CD4-positive, CD25-positive, alpha-beta regulatory T cell (primary cell): ENCODE measurements around the gene CHL1. TPM values are rescaled to one million over a fixed set of nuclear protein-coding genes. Genes with fewer than 3 reads are reported as not detected.

Experiments
- ATAC-seq, 2 donors: fragments of 150-1000 bp; cut with Tn5 transposase; one replicate each; pipeline ENCODE4 v1.10.0; 2021; ENCODE audit warnings: low read depth in 2 of 2, moderate number of reproducible peaks in 2 of 2, moderate library complexity in 1 of 2
- DNase-seq, 3 donors: peaks; one replicate each; pipeline versions ENCODE4 v3.0.0 to v3.0.0-alpha.2; 2012 to 2022; ENCODE audit warnings: mixed read lengths in 1 of 3
- H3K27ac ChIP-seq: one replicate; pipeline ENCODE4 v1.7.0; 2013; ENCODE audit warnings: mild to moderate bottlenecking, low read length; ENCODE audit not compliant: insufficient read depth, poor library complexity, severe bottlenecking
- H3K27me3 ChIP-seq: one replicate; pipeline ENCODE4 v1.7.0; 2013; ENCODE audit warnings: low read length; ENCODE audit not compliant: control insufficient read depth, insufficient read depth
- H3K36me3 ChIP-seq: one replicate; pipeline ENCODE4 v1.7.0; 2013; ENCODE audit warnings: mild to moderate bottlenecking, low read length, moderate library complexity; ENCODE audit not compliant: control insufficient read depth, insufficient read depth
- H3K4me1 ChIP-seq: 2 replicates; pipeline ENCODE4 v1.7.0; 2013; ENCODE audit warnings: mild to moderate bottlenecking, low read length; ENCODE audit not compliant: insufficient read depth, control insufficient read depth, poor library complexity, severe bottlenecking
- H3K4me3 ChIP-seq: one replicate; pipeline ENCODE4 v1.7.0; 2013; ENCODE audit warnings: low read depth, mild to moderate bottlenecking, low read length, moderate library complexity
- H3K9me3 ChIP-seq, 2 experiments: 1 replicate in 1 of 2; 2 replicates in 1 of 2; pipeline ENCODE4 v1.7.0; 2013; ENCODE audit warnings: low read length in 2 of 2, mild to moderate bottlenecking in 1 of 2, moderate library complexity in 1 of 2; ENCODE audit not compliant: control insufficient read depth in 2 of 2
- H3K27ac Mint-ChIP-seq, 3 donors: one replicate each; pipeline ENCODE4 v1.8.0; 2020 to 2022; ENCODE audit warnings: mild to moderate bottlenecking in 3 of 3, mixed read lengths in 3 of 3, moderate library complexity in 2 of 3
- H3K27me3 Mint-ChIP-seq: one replicate; pipeline ENCODE4 v1.8.0; 2022; ENCODE audit warnings: mild to moderate bottlenecking, mixed read lengths
- H3K36me3 Mint-ChIP-seq: one replicate; pipeline ENCODE4 v1.8.0; 2020; ENCODE audit warnings: mixed read lengths
- H3K4me1 Mint-ChIP-seq, 4 donors: one replicate each; pipeline ENCODE4 v1.8.0; 2020 to 2022; ENCODE audit warnings: mixed read lengths in 4 of 4, mild to moderate bottlenecking in 1 of 4
- H3K4me3 Mint-ChIP-seq, 4 donors: one replicate each; pipeline ENCODE4 v1.8.0; 2020 to 2022; ENCODE audit warnings: mild to moderate bottlenecking in 4 of 4, mixed read lengths in 4 of 4, moderate library complexity in 3 of 4
- H3K9me3 Mint-ChIP-seq, 7 donors: one replicate each; pipeline ENCODE4 v1.8.0; 2020 to 2022; ENCODE audit warnings: mixed read lengths in 7 of 7, mild to moderate bottlenecking in 3 of 7, moderate library complexity in 2 of 7
- polyA plus RNA-seq, 4 donors: library from polyadenylated mRNA; unstranded; fragments of 300-500 nt; fragmentation: Illumina TruSeq; gene quantifications; one replicate each; pipeline ENCODE4 v1.2.3, GENCODE V29; 2021
- total RNA-seq: library from RNA; stranded (reverse); gene quantifications from one replicate; pipeline ENCODE4 v1.2.3, GENCODE V29; 2022

Gene CHL1
- total and polyA plus RNA-seq, 5 donors from 2014 or later: not detected

DNA sequence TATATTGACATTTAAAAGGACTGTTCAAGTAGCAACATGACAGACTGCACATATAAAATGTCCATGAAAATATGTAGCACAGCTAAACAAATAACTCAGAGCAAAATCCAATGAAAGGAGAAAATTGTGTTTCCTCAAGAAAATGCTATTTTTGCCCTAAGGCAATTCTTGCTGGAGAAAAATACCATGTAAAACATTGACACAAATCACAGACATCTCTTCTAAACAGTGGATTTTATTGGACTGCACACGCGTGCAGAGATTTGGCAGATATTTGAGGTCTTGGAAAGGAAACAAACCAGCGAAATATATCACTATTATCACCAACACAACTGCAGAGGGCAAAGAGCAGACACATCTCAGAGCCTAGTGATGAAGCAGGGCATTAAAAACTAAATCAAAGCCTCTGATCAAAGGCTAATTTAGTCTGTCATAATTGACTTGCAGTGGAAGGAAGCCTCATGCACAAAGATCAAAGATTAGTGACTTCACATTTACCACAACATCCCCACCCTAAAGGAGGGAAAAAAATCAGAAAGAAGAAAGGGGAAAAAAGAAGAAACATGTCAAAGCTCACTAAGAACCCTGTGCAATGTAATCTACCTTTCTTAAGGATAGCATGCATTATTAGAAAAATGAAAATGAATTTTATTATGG, 52.4 kb downstream of the CHL1 start:
- peaks cover 0 to 4% (median 2%) of the 10 kb centered on the region in 7 donors for H3K9me3 Mint-ChIP-seq
- ATAC-seq: no peak
- H3K9me3 ChIP-seq: no peaks in the 10 kb centered on the region
- no peaks in the 10 kb centered on the region for H3K27me3 ChIP-seq
- H3K27me3 Mint-ChIP-seq: no peaks in the 10 kb centered on the region
- no peak overlapping the region for H3K27ac ChIP-seq
- H3K36me3 ChIP-seq: no peaks in the 10 kb centered on the region
- no peak for DNase-seq
- no peak overlapping the region for H3K4me3 Mint-ChIP-seq
- H3K4me3 ChIP-seq: no peak overlapping the region
- H3K4me1 Mint-ChIP-seq: no peaks in the 10 kb centered on the region
- no peaks in the 10 kb centered on the region for H3K4me1 ChIP-seq
- no peaks in the 10 kb centered on the region for H3K36me3 Mint-ChIP-seq
- H3K27ac Mint-ChIP-seq: no peak overlapping the region

DNA sequence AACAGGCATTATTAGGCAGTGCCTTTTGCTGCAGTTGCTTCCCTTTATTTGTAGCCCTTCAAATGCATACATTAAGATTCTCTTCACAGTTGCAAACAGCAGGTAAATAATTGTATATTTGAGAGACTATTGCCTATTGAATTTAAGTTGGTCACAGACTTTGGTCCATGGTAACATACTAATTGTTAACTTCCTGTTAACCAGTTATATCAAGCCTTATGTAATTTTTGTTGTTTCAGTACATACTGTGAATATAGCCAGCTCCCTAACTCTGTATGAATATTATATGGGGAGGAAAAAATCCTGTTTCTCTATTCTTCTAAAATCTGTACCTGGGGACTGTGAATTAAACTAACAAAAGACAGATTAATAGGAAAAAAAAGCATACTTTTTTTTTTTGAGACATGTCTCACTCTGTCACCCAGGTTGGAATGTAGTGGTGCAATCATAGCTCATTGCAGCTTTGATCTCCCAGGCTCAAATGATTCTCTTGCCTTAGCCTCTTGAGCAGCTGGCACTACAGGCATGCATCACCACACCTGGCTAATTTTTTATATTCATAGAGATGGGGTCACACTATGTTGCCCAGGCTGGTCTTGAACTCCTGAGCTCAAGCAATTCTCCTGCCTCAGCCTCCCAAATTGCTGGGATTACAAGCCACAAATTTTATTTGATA, 53.2 kb downstream of the CHL1 start:
- ATAC-seq (no peak), DNase-seq (no peak)
- Histone ChIP-seq H3K4me3 (no peak overlapping the region), H3K9me3 (no peaks in the 10 kb centered on the region), H3K27ac (no peak overlapping the region), H3K27me3 (no peaks in the 10 kb centered on the region), H3K36me3 (no peaks in the 10 kb centered on the region), H3K4me1 (no peaks in the 10 kb centered on the region)
- H3K4me3 Mint-ChIP-seq: no peak overlapping the region
- no peak overlapping the region for H3K27ac Mint-ChIP-seq
- no peaks in the 10 kb centered on the region for H3K27me3 Mint-ChIP-seq
- no peaks in the 10 kb centered on the region for H3K4me1 Mint-ChIP-seq
- peaks cover 0 to 6% (median 2%) of the 10 kb centered on the region in 7 donors for H3K9me3 Mint-ChIP-seq
- H3K36me3 Mint-ChIP-seq: no peaks in the 10 kb centered on the region

DNA sequence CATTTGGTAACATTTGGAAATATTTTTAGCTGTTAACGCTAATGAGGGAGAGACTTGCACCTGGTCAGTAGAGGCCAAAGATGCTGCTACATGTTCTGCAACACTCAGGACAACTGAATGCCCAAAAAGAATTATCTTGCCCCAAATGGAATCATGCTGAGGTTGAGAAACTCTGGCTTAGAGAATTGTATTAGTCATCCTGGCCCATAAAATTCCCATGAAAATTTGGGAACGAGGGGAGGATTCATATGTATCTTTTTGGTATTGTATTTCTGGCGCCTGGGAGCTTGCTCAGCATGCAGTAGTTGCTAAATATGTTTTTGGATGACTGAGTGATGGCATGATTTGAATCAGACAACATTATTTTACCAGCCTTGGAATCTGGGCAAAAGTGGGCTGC, 59.9 kb downstream of the CHL1 start:
- H3K4me3 Mint-ChIP-seq: no peak overlapping the region
- H3K27ac Mint-ChIP-seq: no peak overlapping the region
- no peak for DNase-seq
- no peak overlapping the region for H3K4me3 ChIP-seq
- H3K4me1 Mint-ChIP-seq: no peaks in the 10 kb centered on the region
- no peaks in the 10 kb centered on the region for H3K36me3 ChIP-seq
- H3K9me3 ChIP-seq: no peaks in the 10 kb centered on the region
- no peaks in the 10 kb centered on the region for H3K27me3 ChIP-seq
- no peak for ATAC-seq
- no peaks in the 10 kb centered on the region for H3K27me3 Mint-ChIP-seq
- H3K4me1 ChIP-seq: no peaks in the 10 kb centered on the region
- peaks cover 0 to 10% (median 4%) of the 10 kb centered on the region in 7 donors for H3K9me3 Mint-ChIP-seq
- no peaks in the 10 kb centered on the region for H3K36me3 Mint-ChIP-seq
- H3K27ac ChIP-seq: no peak overlapping the region

DNA sequence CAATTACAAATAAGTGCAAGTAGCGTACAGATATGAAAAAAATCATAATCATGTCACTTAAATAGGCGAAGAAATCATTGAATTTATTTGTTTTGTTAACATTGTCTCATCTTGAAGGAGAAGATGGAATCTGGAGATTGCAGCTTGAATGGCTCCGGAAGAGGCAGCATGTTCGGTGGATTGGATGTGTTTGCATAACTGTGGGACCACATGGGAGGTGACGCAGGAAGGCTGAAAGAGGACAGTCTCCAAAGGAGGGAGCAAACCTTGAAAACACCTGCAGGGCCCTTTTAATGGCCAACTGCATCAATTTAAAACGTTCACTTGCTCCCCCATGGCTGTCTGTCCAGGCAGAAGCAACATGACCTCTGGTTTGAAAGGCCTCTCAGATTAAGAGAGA, 61.3 kb downstream of the CHL1 start:
- Mint-ChIP-seq H3K36me3 (no peaks in the 10 kb centered on the region), H3K9me3 (peaks cover 0 to 10% (median 4%) of the 10 kb centered on the region in 7 donors), H3K4me3 (no peak overlapping the region), H3K27me3 (no peaks in the 10 kb centered on the region), H3K27ac (no peak overlapping the region), H3K4me1 (no peaks in the 10 kb centered on the region)
- no peak overlapping the region for H3K4me3 ChIP-seq
- no peak overlapping the region for H3K27ac ChIP-seq
- no peaks in the 10 kb centered on the region for H3K36me3 ChIP-seq
- ATAC-seq (no peak), DNase-seq (no peak)
- no peaks in the 10 kb centered on the region for H3K4me1 ChIP-seq
- no peaks in the 10 kb centered on the region for H3K27me3 ChIP-seq
- no peaks in the 10 kb centered on the region for H3K9me3 ChIP-seq

DNA sequence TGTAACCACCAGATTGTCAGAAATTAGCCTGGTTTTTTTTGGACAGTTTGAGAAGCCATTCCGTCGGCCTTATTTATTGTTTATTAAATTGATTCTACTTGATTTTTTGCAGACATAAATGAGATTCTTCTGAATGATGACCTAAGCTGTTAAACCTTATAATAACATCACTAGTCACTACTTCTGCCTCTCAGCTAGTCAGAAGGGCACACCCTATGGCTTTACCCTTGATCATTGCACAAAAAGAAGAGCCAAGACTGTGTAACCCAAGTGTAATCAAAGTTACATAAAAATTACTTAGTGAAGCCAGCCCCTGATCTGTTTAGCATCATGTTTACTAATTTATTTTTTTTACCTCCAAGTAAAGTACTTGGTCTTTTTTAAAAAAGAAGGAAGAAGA, 64.3 kb downstream of the CHL1 start:
- no peak overlapping the region for H3K27ac Mint-ChIP-seq
- Histone ChIP-seq H3K27ac (no peak overlapping the region), H3K36me3 (no peaks in the 10 kb centered on the region), H3K4me3 (no peak overlapping the region), H3K27me3 (no peaks in the 10 kb centered on the region), H3K9me3 (no peaks in the 10 kb centered on the region), H3K4me1 (no peaks in the 10 kb centered on the region)
- ATAC-seq: no peak
- no peak for DNase-seq
- H3K36me3 Mint-ChIP-seq: no peaks in the 10 kb centered on the region
- H3K9me3 Mint-ChIP-seq: peaks cover 0 to 7% (median 4%) of the 10 kb centered on the region in 7 donors
- H3K4me3 Mint-ChIP-seq: no peak overlapping the region
- no peaks in the 10 kb centered on the region for H3K4me1 Mint-ChIP-seq
- H3K27me3 Mint-ChIP-seq: no peaks in the 10 kb centered on the region

DNA sequence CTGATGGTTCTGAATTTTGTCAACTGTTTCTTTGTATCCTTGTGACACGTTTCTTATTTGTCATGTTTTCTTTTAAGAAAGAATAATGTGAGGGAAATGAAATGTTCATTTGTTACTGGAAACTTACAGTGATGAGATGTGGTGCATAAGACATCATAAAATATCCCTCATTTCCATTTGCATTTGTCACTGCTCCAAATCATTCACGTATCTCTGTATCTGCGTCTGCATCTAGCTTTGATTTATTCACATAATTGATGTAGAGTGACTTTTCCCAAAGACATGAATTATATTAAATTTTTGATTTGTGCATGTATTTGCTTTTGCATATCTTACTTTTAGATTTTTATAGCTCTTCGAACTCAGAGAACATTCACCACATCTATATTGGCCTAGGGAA, 66.8 kb downstream of the CHL1 start:
- Mint-ChIP-seq H3K27me3 (no peaks in the 10 kb centered on the region), H3K36me3 (no peaks in the 10 kb centered on the region), H3K4me1 (no peaks in the 10 kb centered on the region), H3K27ac (no peak overlapping the region), H3K9me3 (peaks cover 0 to 7% (median 4%) of the 10 kb centered on the region in 7 donors), H3K4me3 (no peak overlapping the region)
- Histone ChIP-seq H3K4me1 (no peaks in the 10 kb centered on the region), H3K9me3 (no peaks in the 10 kb centered on the region), H3K4me3 (no peak overlapping the region), H3K36me3 (no peaks in the 10 kb centered on the region), H3K27ac (no peak overlapping the region), H3K27me3 (no peaks in the 10 kb centered on the region)
- DNase-seq: no peak
- ATAC-seq: no peak

DNA sequence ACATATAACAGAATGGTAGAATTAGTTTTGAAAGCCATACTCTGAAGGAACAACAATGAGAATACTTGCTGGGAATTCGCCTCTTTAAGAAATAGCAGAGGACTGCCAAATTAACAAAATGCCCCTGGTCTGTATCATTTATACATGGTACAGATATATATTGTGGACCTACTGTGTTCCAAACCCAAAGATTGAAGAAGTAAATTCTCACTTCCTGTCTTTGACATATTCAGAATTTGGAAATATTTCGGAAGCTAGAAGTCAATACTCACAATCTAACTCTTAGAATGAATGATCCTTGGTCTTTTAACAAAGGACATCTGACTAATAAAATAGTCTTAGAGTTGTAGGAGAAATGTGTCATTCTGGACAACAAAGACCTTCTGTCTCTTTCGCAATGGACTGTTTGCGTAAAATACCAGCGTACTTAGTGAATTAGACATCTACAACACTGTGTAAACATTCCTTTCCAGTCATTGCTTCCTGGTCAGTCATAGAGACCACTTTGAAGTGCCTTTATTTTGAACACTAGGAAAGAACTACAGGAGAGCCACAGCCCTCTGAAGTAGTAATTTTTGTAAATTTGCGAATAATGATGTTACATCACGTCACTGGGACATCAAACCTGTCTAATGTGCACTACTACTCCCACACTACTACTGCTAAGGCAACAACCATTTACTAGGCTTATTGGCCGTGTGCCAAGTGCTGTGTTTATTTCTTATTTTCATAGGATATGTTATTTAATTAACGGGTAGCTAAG, 68.0 kb downstream of the CHL1 start:
- no peak for ATAC-seq
- no peak overlapping the region for H3K27ac Mint-ChIP-seq

More for the DNA sequence above, 68.0 kb downstream of the CHL1 start:
- H3K4me1 ChIP-seq: no peaks in the 10 kb centered on the region
- H3K27me3 Mint-ChIP-seq: no peaks in the 10 kb centered on the region
- H3K9me3 ChIP-seq: no peaks in the 10 kb centered on the region
- no peaks in the 10 kb centered on the region for H3K36me3 ChIP-seq
- H3K4me3 Mint-ChIP-seq: no peak overlapping the region
- H3K4me3 ChIP-seq: no peak overlapping the region
- H3K36me3 Mint-ChIP-seq: no peaks in the 10 kb centered on the region
- no peaks in the 10 kb centered on the region for H3K27me3 ChIP-seq
- DNase-seq: no peak
- peaks cover 0 to 11% (median 5%) of the 10 kb centered on the region in 7 donors for H3K9me3 Mint-ChIP-seq
- H3K4me1 Mint-ChIP-seq: no peaks in the 10 kb centered on the region
- no peak overlapping the region for H3K27ac ChIP-seq
